Measurements from ENCODE around the gene TTN.

The TTN gene

GRCh38 chr2:178734518-178734917 is 72.7 kb downstream of the TTN start:
- no peak for DNase-seq (ENCODE audit: low read depth in 2 of 2)

GRCh38 chr2:178733975-178734374 is 73.2 kb downstream of the TTN start:
- DNase-seq (ENCODE audit: low read depth in 2 of 2) = no peak

- DNase-seq (ENCODE audit: low read depth in 2 of 2) = no peak
Observed at GRCh38 chr2:178732913-178733312, 74.3 kb downstream of the TTN start.

GRCh38 chr2:178731300-178731699 is 75.9 kb downstream of the TTN start:
- no peak for DNase-seq (ENCODE audit: low read depth in 2 of 2)

- DNase-seq (ENCODE audit: low read depth in 2 of 2) = no peak
Observed at GRCh38 chr2:178730049-178730448, 77.2 kb downstream of the TTN start.

GRCh38 chr2:178723786-178724346 is 83.4 kb downstream of the TTN start:
- DNase-seq (ENCODE audit: low read depth in 2 of 2) = no peak

GRCh38 chr2:178722296-178722695 is 84.9 kb downstream of the TTN start:
- DNase-seq (ENCODE audit: low read depth in 2 of 2) = no peak

- DNase-seq (ENCODE audit: low read depth in 2 of 2) = no peak
Observed at GRCh38 chr2:178718988-178719387, 88.2 kb downstream of the TTN start.

- DNase-seq (ENCODE audit: low read depth in 2 of 2) = no peak
Observed at GRCh38 chr2:178718283-178718682, 88.9 kb downstream of the TTN start.

GRCh38 chr2:178716394-178716793 is 90.8 kb downstream of the TTN start:
- DNase-seq (ENCODE audit: low read depth in 2 of 2) = no peak

GRCh38 chr2:178715366-178715765 is 91.9 kb downstream of the TTN start:
- DNase-seq (ENCODE audit: low read depth in 2 of 2) = no peak

GRCh38 chr2:178707476-178707875 is 99.7 kb downstream of the TTN start:
- DNase-seq (ENCODE audit: low read depth in 2 of 2) = no peak

- no peak for DNase-seq (ENCODE audit: low read depth in 2 of 2)
Observed at GRCh38 chr2:178704876-178705275, 102.3 kb downstream of the TTN start.

- DNase-seq (ENCODE audit: low read depth in 2 of 2) = no peak
Observed at GRCh38 chr2:178702361-178702760, 104.9 kb downstream of the TTN start.

- DNase-seq (ENCODE audit: low read depth in 2 of 2) = no peak
Observed at GRCh38 chr2:178700922-178701342, 106.3 kb downstream of the TTN start.

- DNase-seq (ENCODE audit: low read depth in 2 of 2) = no peak
Observed at GRCh38 chr2:178700136-178700535, 107.1 kb downstream of the TTN start.

GRCh38 chr2:178692845-178693244 is 114.4 kb downstream of the TTN start:
- DNase-seq (ENCODE audit: low read depth in 2 of 2) = no peak

GRCh38 chr2:178689808-178690207 is 117.4 kb downstream of the TTN start:
- DNase-seq (ENCODE audit: low read depth in 2 of 2) = no peak

GRCh38 chr2:178683877-178684276 is 123.3 kb downstream of the TTN start:
- DNase-seq (ENCODE audit: low read depth in 2 of 2) = no peak

GRCh38 chr2:178681081-178681480 is 126.1 kb downstream of the TTN start:
- DNase-seq (ENCODE audit: low read depth in 2 of 2) = no peak

GRCh38 chr2:178679891-178680290 is 127.3 kb downstream of the TTN start:
- no peak for DNase-seq (ENCODE audit: low read depth in 2 of 2)

GRCh38 chr2:178677599-178677998 is 129.6 kb downstream of the TTN start:
- no peak for DNase-seq (ENCODE audit: low read depth in 2 of 2)

- no peak for DNase-seq (ENCODE audit: low read depth in 2 of 2)
Observed at GRCh38 chr2:178676046-178676445, 131.2 kb downstream of the TTN start.

GRCh38 chr2:178674122-178674521 is 133.1 kb downstream of the TTN start:
- DNase-seq (ENCODE audit: low read depth in 2 of 2) = no peak

Data from stimulated activated CD4-positive, alpha-beta T cell treated with anti-CD3 and anti-CD28 coated beads, Interleukin-1b, Interleukin-23, amount 100 ng/mL, for 1 hour (primary cell).